Measurements from ENCODE around the gene PMM2. TPM values are rescaled to one million over a fixed set of nuclear protein-coding genes. Genes with fewer than 3 reads are reported as not detected.

The PMM2 gene
- total and polyA plus RNA-seq, 2 donors (not counting 3 experiments of a cell fraction or from before 2014, with no cell fraction given): 29.0 to 61.3 TPM

DNA sequence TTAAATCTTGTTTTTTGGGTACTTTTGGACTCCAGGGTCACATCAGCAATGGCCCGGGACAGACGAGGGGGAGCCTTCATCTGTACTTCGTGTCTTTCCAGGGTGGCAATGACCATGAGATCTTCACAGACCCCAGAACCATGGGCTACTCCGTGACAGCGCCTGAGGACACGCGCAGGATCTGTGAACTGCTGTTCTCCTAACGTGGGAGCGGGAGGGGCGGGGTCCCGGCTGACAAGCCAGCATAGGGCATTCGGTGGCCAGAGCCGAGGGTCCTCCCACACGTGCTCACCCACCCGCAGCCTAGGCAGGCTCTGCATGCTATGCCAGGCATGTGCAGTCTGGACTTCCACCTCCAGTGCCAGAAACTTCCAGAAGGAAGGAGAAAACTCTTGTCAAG is 50.0 kb downstream of the PMM2 start:
- Histone ChIP-seq H3K27ac (ENCODE audit: insufficient read depth, low read depth, low read length) (no peak overlapping the region), H3K9me3 (replicated peaks; ENCODE audit: control insufficient read depth, insufficient read depth, low read length) (no peaks in the 10 kb centered on the region), H3K9ac (replicated peaks; ENCODE audit: extremely low read depth, insufficient read depth, low read length) (no peak overlapping the region), H3K4me3 (replicated peaks in 1 of 3; ENCODE audit: insufficient read depth in 1 of 3, low read depth in 1 of 3, low read length in 3 of 3) (no peak overlapping the region), H3K79me2 (ENCODE audit: control insufficient read depth, insufficient read depth, low read length) (peaks cover 9% of the 10 kb centered on the region), H3K9me1 (replicated peaks; ENCODE audit: control insufficient read depth, extremely low read depth, insufficient read depth, low read length) (no peaks in the 10 kb centered on the region), H4K20me1 (replicated peaks; ENCODE audit: control insufficient read depth, extremely low read depth, insufficient read depth, low read length) (no peaks in the 10 kb centered on the region), H3K27me3 (ENCODE audit: control insufficient read depth in 2 of 2, insufficient read depth in 2 of 2, low read length in 2 of 2) (no peaks in the 10 kb centered on the region), H3K4me1 (ENCODE audit: control insufficient read depth, extremely low read depth, insufficient read depth, low read length) (peaks cover 23% of the 10 kb centered on the region), H3K4me2 (ENCODE audit: insufficient read depth, low read length) (no peak overlapping the region), H2AFZ (ENCODE audit: low read depth, low read length) (no peak overlapping the region), H3K36me3 (ENCODE audit: control insufficient read depth in 2 of 2, extremely low read depth in 1 of 2, insufficient read depth in 2 of 2, low read length in 2 of 2) (peaks cover 2 to 19% of the 10 kb centered on the region in 2 experiments)
- TF ChIP-seq MYC (IDR thresholded peaks at IDR 0.05; ENCODE audit: low read depth, low read length): no peak
- no peak for TF ChIP-seq MAX (IDR thresholded peaks at IDR 0.05; ENCODE audit: insufficient read depth, insufficient read length)
- TF ChIP-seq, protein P1, sequence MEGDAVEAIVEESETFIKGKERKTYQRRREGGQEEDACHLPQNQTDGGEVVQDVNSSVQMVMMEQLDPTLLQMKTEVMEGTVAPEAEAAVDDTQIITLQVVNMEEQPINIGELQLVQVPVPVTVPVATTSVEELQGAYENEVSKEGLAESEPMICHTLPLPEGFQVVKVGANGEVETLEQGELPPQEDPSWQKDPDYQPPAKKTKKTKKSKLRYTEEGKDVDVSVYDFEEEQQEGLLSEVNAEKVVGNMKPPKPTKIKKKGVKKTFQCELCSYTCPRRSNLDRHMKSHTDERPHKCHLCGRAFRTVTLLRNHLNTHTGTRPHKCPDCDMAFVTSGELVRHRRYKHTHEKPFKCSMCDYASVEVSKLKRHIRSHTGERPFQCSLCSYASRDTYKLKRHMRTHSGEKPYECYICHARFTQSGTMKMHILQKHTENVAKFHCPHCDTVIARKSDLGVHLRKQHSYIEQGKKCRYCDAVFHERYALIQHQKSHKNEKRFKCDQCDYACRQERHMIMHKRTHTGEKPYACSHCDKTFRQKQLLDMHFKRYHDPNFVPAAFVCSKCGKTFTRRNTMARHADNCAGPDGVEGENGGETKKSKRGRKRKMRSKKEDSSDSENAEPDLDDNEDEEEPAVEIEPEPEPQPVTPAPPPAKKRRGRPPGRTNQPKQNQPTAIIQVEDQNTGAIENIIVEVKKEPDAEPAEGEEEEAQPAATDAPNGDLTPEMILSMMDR (IDR thresholded peaks at IDR 0.05; ENCODE audit: extremely low read depth in 1 of 2, insufficient read depth in 1 of 2, low read depth in 1 of 2, low read length in 2 of 2): no peak
- no peak for TF ChIP-seq JUN (IDR thresholded peaks at IDR 0.05; ENCODE audit: borderline replicate concordance, insufficient read depth, insufficient read length, low read depth)
- TF ChIP-seq POLR2AphosphoS5 (IDR thresholded peaks at IDR 0.05; ENCODE audit: insufficient read depth, low read depth, low read length): no peak
- TF ChIP-seq POLR2A (IDR thresholded peaks at IDR 0.05; ENCODE audit: low read depth, low read length): no peak
- TF ChIP-seq FOS (IDR thresholded peaks at IDR 0.05; ENCODE audit: borderline replicate concordance, insufficient read depth, low read length): no peak
- no peak for TF ChIP-seq GATA2 (IDR thresholded peaks at IDR 0.05; ENCODE audit: insufficient read depth, insufficient read length, low read depth, low read length)
- no peak for TF ChIP-seq EZH2 (IDR thresholded peaks at IDR 0.05; ENCODE audit: borderline replicate concordance, low read depth, low read length, severe bottlenecking)
- ChIA-PET POLR2A (no interaction called here), CTCF (interaction anchor here (1.6 kb wide), 1 partner anchor 32 kb away, joined by 4 read pairs; no protein-coding TSS in a partner anchor)
- no peak for DNase-seq (ENCODE audit: low read depth, low spot score)
- FAIRE-seq: no peak
- intact Hi-C loops (cut with micrococcal nuclease) (no loop called here), dilution Hi-C loops (cut with MboI; ENCODE audit: extremely low pct_ligation_motif_present, low sequenced_read_pairs) (no loop called here)
- BruUV-seq (replicated peaks): no TSS peak
